ENCODE results near the gene TRABD. TPM values are rescaled to one million over a fixed set of nuclear protein-coding genes. Genes with fewer than 3 reads are reported as not detected.
A peak's percentile ranks its signal among the peaks of the same experiment; 100 is the strongest.

The TRABD gene
- total and polyA plus RNA-seq, 2 donors from 2014 or later: 34.2 to 56.3 TPM

DNA sequence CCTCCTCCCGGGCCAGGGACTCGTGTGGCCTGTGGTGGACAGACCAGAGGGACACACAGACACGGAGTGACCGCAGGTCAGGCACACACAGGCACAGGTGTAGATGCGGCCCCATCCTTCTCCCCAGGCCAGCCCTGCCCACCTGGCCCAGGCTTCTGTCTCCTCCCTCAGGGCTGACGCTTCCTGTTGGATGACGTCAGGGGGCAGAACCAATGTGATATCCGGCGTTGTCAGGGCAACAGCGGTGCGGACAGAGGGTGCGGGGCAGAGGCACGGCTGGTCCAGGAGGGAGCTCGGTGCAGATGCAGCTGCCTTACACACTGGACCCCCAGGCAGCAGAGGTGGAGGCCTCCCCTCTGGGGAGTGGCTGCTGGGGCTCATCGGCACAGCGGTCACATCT, 62.0 kb downstream of the TRABD start:
- Histone ChIP-seq H3K9ac (ENCODE audit: low read length in 3 of 3) (no peak overlapping the region), H3K4me3 (ENCODE audit: low read length in 3 of 3) (no peak overlapping the region), H3K27ac (ENCODE audit: low read depth in 2 of 2, low read length in 2 of 2) (no peak overlapping the region), H3K27me3 (ENCODE audit: control insufficient read depth, insufficient read depth, low read length) (no peaks in the 10 kb centered on the region), H3K36me3 (ENCODE audit: control insufficient read depth in 2 of 3, insufficient read depth in 3 of 3, low read length in 3 of 3) (peaks cover 0 to 10% (median 0%) of the 10 kb centered on the region in 3 donors), H3K4me1 (ENCODE audit: control insufficient read depth in 2 of 3, insufficient read depth in 2 of 3, low read depth in 1 of 3, low read length in 3 of 3) (peaks cover 0 to 39% (median 7%) of the 10 kb centered on the region in 3 donors), H3K9me3 (ENCODE audit: control insufficient read depth in 2 of 3, insufficient read depth in 1 of 3, low read length in 3 of 3) (no peaks in the 10 kb centered on the region)
- intact Hi-C loops (cut with DNase I): no loop called here
- FAIRE-seq (no peak), DNase-seq (peak; percentile 71 to 85 (median 83))
- TF ChIP-seq, protein P1, sequence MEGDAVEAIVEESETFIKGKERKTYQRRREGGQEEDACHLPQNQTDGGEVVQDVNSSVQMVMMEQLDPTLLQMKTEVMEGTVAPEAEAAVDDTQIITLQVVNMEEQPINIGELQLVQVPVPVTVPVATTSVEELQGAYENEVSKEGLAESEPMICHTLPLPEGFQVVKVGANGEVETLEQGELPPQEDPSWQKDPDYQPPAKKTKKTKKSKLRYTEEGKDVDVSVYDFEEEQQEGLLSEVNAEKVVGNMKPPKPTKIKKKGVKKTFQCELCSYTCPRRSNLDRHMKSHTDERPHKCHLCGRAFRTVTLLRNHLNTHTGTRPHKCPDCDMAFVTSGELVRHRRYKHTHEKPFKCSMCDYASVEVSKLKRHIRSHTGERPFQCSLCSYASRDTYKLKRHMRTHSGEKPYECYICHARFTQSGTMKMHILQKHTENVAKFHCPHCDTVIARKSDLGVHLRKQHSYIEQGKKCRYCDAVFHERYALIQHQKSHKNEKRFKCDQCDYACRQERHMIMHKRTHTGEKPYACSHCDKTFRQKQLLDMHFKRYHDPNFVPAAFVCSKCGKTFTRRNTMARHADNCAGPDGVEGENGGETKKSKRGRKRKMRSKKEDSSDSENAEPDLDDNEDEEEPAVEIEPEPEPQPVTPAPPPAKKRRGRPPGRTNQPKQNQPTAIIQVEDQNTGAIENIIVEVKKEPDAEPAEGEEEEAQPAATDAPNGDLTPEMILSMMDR (IDR thresholded peaks at IDR 0.05; ENCODE audit: borderline replicate concordance, extremely low read depth, insufficient read depth): no peak

DNA sequence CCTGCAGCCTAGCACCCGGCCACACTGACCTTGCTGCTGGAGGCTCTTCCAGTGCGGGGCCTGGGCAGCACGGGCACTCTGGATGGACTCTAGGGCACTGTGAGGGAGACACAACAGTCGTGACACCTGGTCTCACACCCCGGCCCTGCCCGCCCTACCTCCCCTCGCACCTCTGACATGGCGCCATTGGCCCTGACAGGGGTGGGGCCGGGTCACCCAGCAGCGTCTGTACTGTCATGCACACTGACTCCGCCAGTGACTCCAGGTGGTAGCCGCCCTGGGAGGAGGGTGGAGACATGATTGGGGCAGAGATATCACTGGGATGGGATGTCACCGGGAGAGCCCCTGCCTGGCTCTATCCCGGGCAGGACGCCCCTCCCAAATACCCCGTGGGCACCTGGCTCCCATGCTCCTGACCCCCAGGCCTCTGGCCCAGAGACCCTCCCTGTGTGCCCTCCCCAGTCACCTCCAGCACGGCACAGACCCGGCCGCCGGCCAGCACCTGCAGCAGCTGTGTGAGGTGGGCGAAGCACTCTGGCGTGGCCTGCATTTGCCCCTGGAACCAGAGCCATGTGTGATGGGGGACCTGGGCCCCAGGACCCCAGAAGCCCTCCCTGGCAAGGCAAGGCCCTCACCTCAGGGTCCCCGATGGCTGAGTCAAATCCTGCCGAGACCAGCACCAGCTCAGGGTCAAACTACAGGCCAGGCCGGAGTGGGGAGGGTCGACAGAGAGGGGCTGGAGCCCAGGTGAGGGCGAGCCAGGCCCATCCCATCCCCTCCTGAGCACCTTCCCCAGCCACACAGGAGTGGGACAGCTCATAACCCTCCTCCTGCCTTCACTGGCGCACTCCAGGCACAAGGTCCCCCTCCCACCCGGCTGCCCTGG, 62.7 kb downstream of the TRABD start:
- no peak overlapping the region for H3K9ac ChIP-seq (ENCODE audit: low read length in 3 of 3)
- no peak overlapping the region for H3K27ac ChIP-seq (ENCODE audit: low read depth in 2 of 2, low read length in 2 of 2)
- no peak overlapping the region for H3K4me3 ChIP-seq (ENCODE audit: low read length in 3 of 3)
- H3K36me3 ChIP-seq (ENCODE audit: control insufficient read depth in 2 of 3, insufficient read depth in 3 of 3, low read length in 3 of 3): peaks cover 0 to 10% (median 0%) of the 10 kb centered on the region in 3 donors
- no peaks in the 10 kb centered on the region for H3K9me3 ChIP-seq (ENCODE audit: control insufficient read depth in 2 of 3, insufficient read depth in 1 of 3, low read length in 3 of 3)
- no peaks in the 10 kb centered on the region for H3K27me3 ChIP-seq (ENCODE audit: control insufficient read depth, insufficient read depth, low read length)
- peaks cover 0 to 37% (median 7%) of the 10 kb centered on the region in 3 donors for H3K4me1 ChIP-seq (ENCODE audit: control insufficient read depth in 2 of 3, insufficient read depth in 2 of 3, low read depth in 1 of 3, low read length in 3 of 3)
- DNase-seq (peak in 1 of 5 donors; percentile 56), FAIRE-seq (no peak)
- TF ChIP-seq, protein P1 (IDR thresholded peaks at IDR 0.05; ENCODE audit: borderline replicate concordance, extremely low read depth, insufficient read depth): no peak
- intact Hi-C loops (cut with DNase I): no loop called here

Other genes with a start within 250 kb of the TRABD start
- 107 TPM for gene PIM3, start 225.1 kb upstream of the TRABD start, total RNA-seq
- gene PIM3, start 225.1 kb upstream of the TRABD start, polyA plus RNA-seq (ENCODE audit: insufficient read depth, low read depth, low replicate concordance): 96.5 TPM
- gene IL17REL, start 173.1 kb upstream of the TRABD start, total RNA-seq: 0.16 TPM
- not detected for gene IL17REL, start 173.1 kb upstream of the TRABD start, polyA plus RNA-seq (ENCODE audit: insufficient read depth, low read depth, low replicate concordance)
- not detected for gene TTLL8, start 127.6 kb upstream of the TRABD start, total RNA-seq
- gene TTLL8, start 127.6 kb upstream of the TRABD start, polyA plus RNA-seq (ENCODE audit: insufficient read depth, low read depth, low replicate concordance): not detected
- gene MLC1, start 100.5 kb upstream of the TRABD start, total RNA-seq: 0.28 TPM
- gene MLC1, start 100.5 kb upstream of the TRABD start, polyA plus RNA-seq (ENCODE audit: insufficient read depth, low read depth, low replicate concordance): not detected
- 0.38 TPM for gene MOV10L1, start 95.9 kb upstream of the TRABD start, total RNA-seq
- gene MOV10L1, start 95.9 kb upstream of the TRABD start, polyA plus RNA-seq (ENCODE audit: insufficient read depth, low read depth, low replicate concordance): 0.62 TPM
- gene PANX2, start 15.2 kb upstream of the TRABD start, total RNA-seq: 1.0 TPM
- 4.3 TPM for gene PANX2, start 15.2 kb upstream of the TRABD start, polyA plus RNA-seq (ENCODE audit: insufficient read depth, low read depth, low replicate concordance)
- 19.7 TPM for gene SELENOO, start 15.1 kb downstream of the TRABD start, total RNA-seq
- 42.8 TPM for gene SELENOO, start 15.1 kb downstream of the TRABD start, polyA plus RNA-seq (ENCODE audit: insufficient read depth, low read depth, low replicate concordance)
- 52.0 TPM for gene TUBGCP6, start 59.1 kb downstream of the TRABD start, total RNA-seq
- gene TUBGCP6, start 59.1 kb downstream of the TRABD start, polyA plus RNA-seq (ENCODE audit: insufficient read depth, low read depth, low replicate concordance): 19.2 TPM
- gene HDAC10, start 65.4 kb downstream of the TRABD start, total RNA-seq: 43.8 TPM
- gene HDAC10, start 65.4 kb downstream of the TRABD start, polyA plus RNA-seq (ENCODE audit: insufficient read depth, low read depth, low replicate concordance): 20.4 TPM
- gene MAPK12, start 75.8 kb downstream of the TRABD start, total RNA-seq: 15.9 TPM
- 13.4 TPM for gene MAPK12, start 75.8 kb downstream of the TRABD start, polyA plus RNA-seq (ENCODE audit: insufficient read depth, low read depth, low replicate concordance)
- gene MAPK11, start 84.5 kb downstream of the TRABD start, total RNA-seq: 18.3 TPM
- gene MAPK11, start 84.5 kb downstream of the TRABD start, polyA plus RNA-seq (ENCODE audit: insufficient read depth, low read depth, low replicate concordance): 11.4 TPM
- 383 TPM for gene PLXNB2, start 121.7 kb downstream of the TRABD start, total RNA-seq
- gene PLXNB2, start 121.7 kb downstream of the TRABD start, polyA plus RNA-seq (ENCODE audit: insufficient read depth, low read depth, low replicate concordance): 128 TPM
- 16.7 TPM for gene DENND6B, start 141.1 kb downstream of the TRABD start, total RNA-seq
- 14.5 TPM for gene DENND6B, start 141.1 kb downstream of the TRABD start, polyA plus RNA-seq (ENCODE audit: insufficient read depth, low read depth, low replicate concordance)
- 53.8 TPM for gene PPP6R2, start 157.4 kb downstream of the TRABD start, total RNA-seq
- 39.4 TPM for gene PPP6R2, start 157.4 kb downstream of the TRABD start, polyA plus RNA-seq (ENCODE audit: insufficient read depth, low read depth, low replicate concordance)

Data from kidney (tissue), 14 donors.